Ovary (tissue), 9 donors: ENCODE measurements around the gene SORL1. TPM values are rescaled to one million over a fixed set of nuclear protein-coding genes. Genes with fewer than 3 reads are reported as not detected.

ENCODE experiments used
- DNase-seq, 5 donors: peaks; one replicate each; pipeline ENCODE4 v3.0.0-alpha.2; 2019 to 2020
- H3K27ac ChIP-seq, 2 donors: fragments of 200-600 bp; one replicate each; pipeline versions ENCODE4 v1.5.1 to v1.8.0; 2019 to 2022
- H3K27me3 ChIP-seq: fragments of 200-600 bp; one replicate; pipeline ENCODE4 v1.8.0; 2022
- H3K36me3 ChIP-seq: fragments of 200-600 bp; sonication (generic); one replicate; pipeline ENCODE4 v1.5.1; 2019
- H3K4me1 ChIP-seq: one replicate; pipeline ENCODE4 v1.8.1; 2013; ENCODE audit warnings: mild to moderate bottlenecking, moderate library complexity; ENCODE audit not compliant: insufficient read depth
- H3K4me3 ChIP-seq: fragments of 200-600 bp; sonication (generic); one replicate; pipeline ENCODE4 v1.5.1; 2017
- H3K9me3 ChIP-seq, 2 donors: fragments of 200-600 bp in 1 of 2; sonication (generic) in 1 of 2; one replicate each; pipeline versions ENCODE4 v1.5.1 to v1.8.1; 2013 to 2019; ENCODE audit warnings: mild to moderate bottlenecking in 1 of 2, moderate library complexity in 1 of 2
- EP300 ChIP-seq: sonication (generic); formaldehyde crosslinking; IDR thresholded peaks from one replicate; pipeline ENCODE4 v1.6.1; 2017; ENCODE audit warnings: antibody characterized with exemption
- POLR2A ChIP-seq: fragments of 450-650 bp; IDR thresholded peaks from one replicate; pipeline ENCODE4 v1.6.1; 2017; ENCODE audit warnings: antibody characterized with exemption, mild to moderate bottlenecking, moderate library complexity
- WGBS, 3 donors: extraction: QIAGEN DNeasy Blood & Tissue Kit in 1 of 3; methylation state at CpG; one replicate each; pipeline versions ENCODE4 v1.1.5 to v1.1.7; 2013 to 2017; 5-methylcytosine and 5-hydroxymethylcytosine counted together
- intact Hi-C, 4 donors: fragments of 100-400 bp; cut with DNase I; formaldehyde crosslinking; loops; one replicate each; pipeline versions ENCODE4 v1.11.0 to v1.15.1; 2022 to 2023
- polyA plus RNA-seq, 2 donors: library from polyadenylated mRNA; stranded (reverse); fragments of 200-250 nt in 1 of 2; fragments of 350-450 nt in 1 of 2; fragmentation: Illumina TruSeq in 1 of 2; extraction: RNeasy Lipid Tissue Mini Kit (QIAGEN cat#74804) in 1 of 2; gene quantifications; one replicate each; pipeline ENCODE4 v1.2.3, GENCODE V29; 2013 to 2014
- total RNA-seq, 7 donors: library from RNA; depleted of rRNA in 2 of 7; stranded (reverse); fragments of >200 nt in 2 of 7; fragmentation: NEBNext Ultra II Directional in 3 of 7; extraction: Animal tissue kit (Norgen Biotek cat#: 25700) in 3 of 7; gene quantifications; one replicate each; pipeline versions ENCODE4 v1.1.0 to v1.2.4, GENCODE V29; 2016 to 2023
- TF ChIP-seq, protein P1 (sequence below), 3 donors: fragments of 450-650 bp in 2 of 3; fragments of 200-600 bp in 1 of 3; IDR thresholded peaks; one replicate each; pipeline versions ENCODE4 v1.5.1 to v1.8.0; 2016 to 2022; ENCODE audit warnings: antibody characterized with exemption in 3 of 3, mild to moderate bottlenecking in 1 of 3
- donor health status: DM: no; HTN: no; CAD: no; lungs with moderate emphysema.
- donor health status: DM: no; HTN: no; CAD: no.
- donor health status: Bipolar disorder and iron deficiency.
- donor health status: DM: yes; HTN: yes; CAD: no.
- donor health status: DM: no; HTN: no; CAD: no.
- donor health status: DM: yes; HTN: yes; CAD: no.

Gene SORL1
- total and polyA plus RNA-seq, 9 donors = 2.9 to 64.5 (median 23.4) TPM

DNA sequence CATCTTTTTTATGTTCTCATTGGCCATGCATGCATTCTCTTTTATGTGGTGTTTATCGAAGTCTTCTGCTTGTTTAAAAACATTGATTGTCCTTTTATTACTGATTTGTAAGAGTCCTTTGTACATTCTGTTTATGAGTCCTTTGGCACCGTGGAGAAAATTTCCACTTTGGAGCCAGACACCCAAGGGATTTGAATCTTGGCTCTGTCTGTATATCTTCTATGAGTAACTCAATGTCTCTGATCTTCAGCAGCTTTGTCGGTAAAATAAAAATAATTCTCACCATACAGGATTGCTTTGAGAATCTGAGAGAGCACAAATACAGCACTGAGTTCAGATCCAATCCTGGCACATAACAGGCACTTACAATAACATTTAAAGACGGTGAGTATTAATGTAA lies 12.8 kb upstream of the SORL1 start:
- H3K27me3 ChIP-seq = no peaks in the 10 kb centered on the region
- H3K27ac ChIP-seq = no peak overlapping the region
- H3K4me3 ChIP-seq = no peak overlapping the region
- DNase-seq = no peak
- H3K9me3 ChIP-seq = no peaks in the 10 kb centered on the region
- 67 to 79% (median 70%) methylated on average over 4 of the region's 4 CpGs for WGBS, 3 donors
- intact Hi-C loops = no loop called here
- no peaks in the 10 kb centered on the region for H3K36me3 ChIP-seq
- H3K4me1 ChIP-seq = no peaks in the 10 kb centered on the region
- TF ChIP-seq POLR2A (no peak), EP300 (no peak)
- TF ChIP-seq, protein P1, sequence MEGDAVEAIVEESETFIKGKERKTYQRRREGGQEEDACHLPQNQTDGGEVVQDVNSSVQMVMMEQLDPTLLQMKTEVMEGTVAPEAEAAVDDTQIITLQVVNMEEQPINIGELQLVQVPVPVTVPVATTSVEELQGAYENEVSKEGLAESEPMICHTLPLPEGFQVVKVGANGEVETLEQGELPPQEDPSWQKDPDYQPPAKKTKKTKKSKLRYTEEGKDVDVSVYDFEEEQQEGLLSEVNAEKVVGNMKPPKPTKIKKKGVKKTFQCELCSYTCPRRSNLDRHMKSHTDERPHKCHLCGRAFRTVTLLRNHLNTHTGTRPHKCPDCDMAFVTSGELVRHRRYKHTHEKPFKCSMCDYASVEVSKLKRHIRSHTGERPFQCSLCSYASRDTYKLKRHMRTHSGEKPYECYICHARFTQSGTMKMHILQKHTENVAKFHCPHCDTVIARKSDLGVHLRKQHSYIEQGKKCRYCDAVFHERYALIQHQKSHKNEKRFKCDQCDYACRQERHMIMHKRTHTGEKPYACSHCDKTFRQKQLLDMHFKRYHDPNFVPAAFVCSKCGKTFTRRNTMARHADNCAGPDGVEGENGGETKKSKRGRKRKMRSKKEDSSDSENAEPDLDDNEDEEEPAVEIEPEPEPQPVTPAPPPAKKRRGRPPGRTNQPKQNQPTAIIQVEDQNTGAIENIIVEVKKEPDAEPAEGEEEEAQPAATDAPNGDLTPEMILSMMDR (IDR thresholded peaks at IDR 0.05) = no peak

GRCh38 chr11:121439759-121440158 lies 12.4 kb upstream of the SORL1 start:
- H3K4me1 ChIP-seq = no peaks in the 10 kb centered on the region
- no peak overlapping the region for H3K4me3 ChIP-seq
- no peaks in the 10 kb centered on the region for H3K27me3 ChIP-seq
- H3K36me3 ChIP-seq = no peaks in the 10 kb centered on the region
- intact Hi-C loops = loop anchor here in 1 of 4 donors (10.0 kb wide), 2 partner anchors 95 to 115 kb away; no protein-coding TSS in a partner anchor
- TF ChIP-seq EP300 (no peak), POLR2A (no peak)
- TF ChIP-seq, protein P1 (IDR thresholded peaks at IDR 0.05) = no peak
- H3K27ac ChIP-seq = no peak overlapping the region
- no peak for DNase-seq
- H3K9me3 ChIP-seq = no peaks in the 10 kb centered on the region

DNA sequence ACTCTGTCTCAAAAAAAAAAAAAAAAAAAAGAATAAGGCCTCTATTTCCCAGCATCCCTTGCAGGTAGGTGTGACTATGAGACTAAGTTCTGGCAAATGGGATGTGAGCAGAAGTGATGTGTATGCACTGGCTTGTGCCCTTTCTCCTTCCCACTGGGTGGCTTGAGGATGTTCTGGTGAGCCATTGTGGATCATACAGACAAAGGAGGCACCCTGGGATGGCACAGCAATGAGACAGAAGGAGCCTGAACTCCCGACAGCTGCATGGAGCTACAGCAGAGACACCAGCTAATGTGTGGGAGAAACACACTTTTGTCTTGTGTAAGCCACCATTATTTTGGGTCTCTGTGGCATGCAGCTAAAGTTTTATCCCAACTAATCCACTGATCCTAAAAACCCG lies 10.6 kb upstream of the SORL1 start:
- no peaks in the 10 kb centered on the region for H3K36me3 ChIP-seq
- intact Hi-C loops = loop anchor here in 1 of 4 donors (10.0 kb wide), 2 partner anchors 93 to 117 kb away; no protein-coding TSS in a partner anchor
- 86 to 95% (median 91%) methylated on average over 2 of the region's 2 CpGs for WGBS, 3 donors
- no peak for DNase-seq
- H3K27ac ChIP-seq = no peak overlapping the region
- H3K9me3 ChIP-seq = no peaks in the 10 kb centered on the region
- H3K4me3 ChIP-seq = no peak overlapping the region
- no peaks in the 10 kb centered on the region for H3K4me1 ChIP-seq
- TF ChIP-seq EP300 (no peak), POLR2A (no peak)
- TF ChIP-seq, protein P1 (IDR thresholded peaks at IDR 0.05) = no peak
- H3K27me3 ChIP-seq = no peaks in the 10 kb centered on the region

DNA sequence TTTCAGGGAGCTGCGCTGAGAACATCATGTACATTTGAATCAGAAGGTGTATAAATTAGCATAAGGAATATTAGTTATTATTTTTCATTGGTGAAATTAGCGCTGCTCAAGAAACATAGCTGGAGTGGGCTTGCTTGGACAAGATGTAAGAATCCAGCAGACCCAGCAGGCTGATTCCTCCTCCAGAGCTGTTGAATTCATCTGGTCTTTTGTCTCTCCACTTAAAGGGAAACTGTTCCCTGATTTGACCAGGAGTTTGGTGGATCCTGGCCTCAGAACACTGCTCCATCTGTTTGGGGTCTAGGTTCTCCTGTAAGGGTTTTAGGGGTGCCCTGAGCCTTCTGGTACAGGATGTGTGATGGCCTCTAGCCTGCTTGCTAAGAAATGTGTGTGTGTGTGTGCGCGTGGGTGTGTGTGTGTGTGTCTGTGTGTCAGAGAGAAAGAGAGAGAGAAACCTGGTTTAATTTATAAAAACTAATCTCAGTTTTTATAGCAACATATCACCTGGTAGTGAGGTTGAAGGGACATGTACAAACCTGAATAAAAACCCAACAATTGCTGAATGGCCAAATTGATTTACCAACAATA lies 8.3 kb upstream of the SORL1 start:
- no peak for TF ChIP-seq POLR2A
- TF ChIP-seq, protein P1 (IDR thresholded peaks at IDR 0.05) = no peak
- no peak for TF ChIP-seq EP300
- Histone ChIP-seq H3K27ac (no peak overlapping the region), H3K4me3 (no peak overlapping the region), H3K4me1 (no peaks in the 10 kb centered on the region), H3K9me3 (no peaks in the 10 kb centered on the region), H3K36me3 (no peaks in the 10 kb centered on the region), H3K27me3 (no peaks in the 10 kb centered on the region)
- WGBS, 3 donors = 90 to 94% (median 93%) methylated on average over 4 of the region's 4 CpGs
- intact Hi-C loops = loop anchor here in 1 of 4 donors (10.0 kb wide), 2 partner anchors 91 to 119 kb away; no protein-coding TSS in a partner anchor
- no peak for DNase-seq
